Measurements from ENCODE around the gene ADI1.
"Not testable (repeated sequence)": the region's sequence is repeated elsewhere in the genome, so short reads cannot be mapped to it uniquely, and the experiment has no call there.

The ADI1 gene

DNA sequence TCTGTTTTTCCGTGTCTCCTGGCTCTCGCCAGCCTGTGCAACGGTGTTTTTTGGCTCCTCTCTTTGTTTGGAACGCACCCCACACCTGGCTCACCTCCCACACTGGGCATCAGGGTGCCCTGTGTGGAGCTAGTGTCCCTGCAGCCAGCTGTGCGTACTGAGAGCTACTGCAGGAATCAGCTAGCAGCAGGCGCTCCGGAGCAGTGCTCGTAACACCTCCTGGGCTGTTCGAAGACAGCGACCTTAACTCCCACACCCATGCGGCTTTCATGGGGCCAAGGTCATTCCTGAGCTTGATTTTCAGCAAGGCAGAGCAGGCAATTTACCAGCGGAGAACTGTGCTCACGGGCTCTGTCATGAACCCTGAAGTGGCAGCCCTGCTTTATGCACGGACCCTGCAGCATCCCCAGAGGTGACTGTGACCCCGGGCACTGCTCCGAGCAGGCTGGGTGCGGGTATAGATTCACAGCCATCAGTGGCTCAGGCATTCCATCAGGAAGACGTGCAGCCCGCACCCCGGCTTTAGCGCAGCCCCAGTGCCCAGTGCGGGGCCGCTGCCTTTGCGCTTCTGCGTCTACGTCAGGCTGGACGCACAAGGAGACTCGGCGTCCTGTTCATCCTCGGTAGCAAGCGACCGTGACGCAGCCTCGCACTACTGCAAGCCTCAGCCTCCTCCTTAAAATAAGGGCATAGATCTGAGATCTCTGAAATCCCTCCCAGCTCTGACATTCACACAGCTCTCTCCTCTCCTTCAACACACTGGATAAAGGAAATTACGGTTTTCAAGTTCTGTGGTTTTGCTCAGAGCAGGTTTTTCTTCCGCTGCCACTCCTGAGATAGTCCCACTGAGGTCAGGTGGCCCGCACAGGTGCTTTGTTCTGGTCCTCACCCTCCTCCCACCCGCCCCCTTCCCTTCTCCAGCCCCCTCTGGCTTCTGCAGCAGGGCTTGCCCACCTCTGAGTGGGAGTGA is 58.2 kb downstream of the ADI1 start:
- DNase-seq, result no peak

- no peak for DNase-seq
Observed at GRCh38 chr2:3460156-3460555, 59.2 kb downstream of the ADI1 start.

DNA sequence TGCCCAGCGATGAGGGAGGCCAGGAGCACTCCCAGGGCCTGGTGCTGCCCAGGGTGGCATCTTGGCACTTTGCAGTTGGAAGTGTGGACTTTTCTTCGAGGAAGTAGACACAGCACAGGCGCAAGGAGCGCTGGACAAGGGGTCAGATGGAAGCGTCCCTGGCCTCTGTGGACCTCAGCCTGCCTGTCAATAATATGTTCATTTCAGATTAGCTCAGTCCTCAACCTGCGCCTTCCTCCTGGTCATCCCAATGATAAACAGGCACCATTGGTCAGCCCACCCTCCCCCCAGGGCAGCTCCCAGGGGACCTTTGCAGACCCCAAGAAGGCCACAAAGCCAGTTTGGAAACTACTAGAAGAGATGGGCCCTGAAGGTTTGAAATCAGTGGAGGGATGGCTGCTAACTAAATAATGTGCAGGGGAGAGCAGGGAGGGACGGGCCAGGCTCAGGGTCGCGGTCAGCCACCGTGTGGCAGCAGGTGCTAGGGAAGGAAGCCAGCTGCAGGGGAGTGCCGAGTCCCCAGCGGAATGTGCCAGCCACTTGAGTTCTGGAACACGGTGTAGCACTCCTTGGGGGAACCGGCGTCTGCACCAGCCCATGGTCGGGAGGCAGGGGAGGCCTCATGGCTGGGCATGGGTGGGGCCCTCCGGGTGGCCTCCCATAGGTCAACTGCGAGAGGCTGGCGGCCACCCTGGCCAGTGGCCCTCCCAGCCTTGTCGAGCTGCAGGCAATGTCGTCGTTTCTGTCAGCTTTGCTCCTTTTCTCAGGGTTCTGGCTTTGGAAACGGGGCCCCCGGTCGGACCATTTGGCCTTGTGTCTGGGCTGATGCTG is 59.9 kb downstream of the ADI1 start:
- no peak for DNase-seq

- no peak for DNase-seq
Observed at GRCh38 chr2:3458396-3459184, 60.7 kb downstream of the ADI1 start.

DNA sequence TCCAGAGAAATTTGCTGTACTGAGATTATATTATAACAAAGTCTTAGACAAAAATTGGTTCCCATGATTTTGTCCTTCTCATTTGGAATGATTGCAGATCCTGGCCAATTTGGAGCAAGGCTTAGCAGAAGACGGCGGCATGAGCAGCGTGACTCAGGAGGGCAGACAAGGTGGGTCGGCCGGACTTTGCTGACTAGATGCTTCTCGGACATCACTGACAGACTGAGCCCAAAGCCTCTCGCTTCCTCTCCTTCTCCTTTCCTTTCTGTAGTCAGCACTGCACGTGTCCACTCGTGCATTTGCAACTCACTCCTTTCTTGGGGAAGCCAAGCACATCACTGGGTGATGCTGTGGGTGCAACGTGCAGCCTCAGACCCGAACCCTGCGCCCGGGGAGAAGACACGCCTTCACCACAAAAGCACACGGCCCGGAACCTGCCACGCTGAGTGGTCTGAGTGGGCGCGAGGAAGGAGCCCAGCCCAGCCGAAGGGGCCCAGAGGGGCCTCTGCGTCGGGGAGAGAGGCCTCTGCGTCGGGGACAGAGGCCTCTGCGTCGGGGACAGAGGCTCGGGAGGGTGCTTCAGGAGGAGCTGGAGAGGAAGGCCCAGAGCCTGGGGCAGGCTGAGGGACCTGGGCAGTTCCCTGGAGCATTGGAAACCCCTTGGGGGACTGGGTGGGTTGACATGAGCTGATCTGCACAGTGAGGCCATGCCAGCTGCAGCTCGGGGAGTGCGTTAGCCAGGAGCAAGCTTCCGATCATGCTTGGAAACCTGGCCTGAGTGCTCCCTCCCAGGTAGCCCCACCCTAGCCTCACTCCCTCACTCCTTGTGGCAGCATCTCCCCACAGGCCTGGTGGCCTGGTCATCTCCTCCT is 61.6 kb downstream of the ADI1 start:
- no peak for DNase-seq

DNA sequence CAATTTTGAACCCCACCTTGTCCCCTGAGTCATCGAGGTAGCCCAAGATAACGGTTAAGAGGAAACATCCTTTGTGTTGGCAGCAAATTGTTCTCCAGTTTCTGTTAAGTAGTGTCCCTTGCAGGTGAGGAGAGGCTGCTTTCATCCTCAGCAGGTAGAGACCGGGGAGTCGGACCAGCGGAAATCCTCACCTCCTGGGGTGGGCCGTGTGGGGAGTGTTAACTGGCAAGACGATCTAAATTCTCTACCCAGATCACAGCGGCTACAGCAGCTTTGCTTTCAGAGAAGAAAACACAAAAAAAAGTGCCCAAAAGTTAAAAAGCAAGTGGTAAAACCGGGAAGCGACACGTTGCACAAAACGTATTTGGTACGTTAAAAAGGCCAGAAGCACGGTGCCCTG is 63.2 kb downstream of the ADI1 start:
- DNase-seq, result no peak

- DNase-seq, result no peak
Observed at GRCh38 chr2:3454802-3455201, 64.5 kb downstream of the ADI1 start.

DNA sequence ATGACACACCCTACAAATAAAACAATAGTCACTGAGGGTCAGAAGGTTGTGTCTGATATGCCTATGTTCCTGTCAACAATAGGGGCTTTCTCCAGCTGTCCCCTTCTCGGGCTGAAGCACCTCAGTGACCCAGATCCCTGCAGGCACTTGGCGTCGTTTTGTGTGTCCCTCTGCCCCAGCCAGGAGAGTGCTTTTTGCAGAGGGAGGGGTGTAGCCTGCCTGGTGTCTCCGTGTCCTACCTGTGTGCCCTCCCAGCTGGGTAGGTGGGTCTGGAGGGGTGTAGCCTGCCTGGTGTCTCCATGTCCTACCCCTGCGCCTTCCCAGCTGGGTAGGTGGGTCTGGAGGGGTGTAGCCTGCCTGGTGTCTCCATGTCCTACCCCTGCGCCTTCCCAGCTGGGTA is 65.3 kb downstream of the ADI1 start:
- not testable (repeated sequence) for DNase-seq

DNA sequence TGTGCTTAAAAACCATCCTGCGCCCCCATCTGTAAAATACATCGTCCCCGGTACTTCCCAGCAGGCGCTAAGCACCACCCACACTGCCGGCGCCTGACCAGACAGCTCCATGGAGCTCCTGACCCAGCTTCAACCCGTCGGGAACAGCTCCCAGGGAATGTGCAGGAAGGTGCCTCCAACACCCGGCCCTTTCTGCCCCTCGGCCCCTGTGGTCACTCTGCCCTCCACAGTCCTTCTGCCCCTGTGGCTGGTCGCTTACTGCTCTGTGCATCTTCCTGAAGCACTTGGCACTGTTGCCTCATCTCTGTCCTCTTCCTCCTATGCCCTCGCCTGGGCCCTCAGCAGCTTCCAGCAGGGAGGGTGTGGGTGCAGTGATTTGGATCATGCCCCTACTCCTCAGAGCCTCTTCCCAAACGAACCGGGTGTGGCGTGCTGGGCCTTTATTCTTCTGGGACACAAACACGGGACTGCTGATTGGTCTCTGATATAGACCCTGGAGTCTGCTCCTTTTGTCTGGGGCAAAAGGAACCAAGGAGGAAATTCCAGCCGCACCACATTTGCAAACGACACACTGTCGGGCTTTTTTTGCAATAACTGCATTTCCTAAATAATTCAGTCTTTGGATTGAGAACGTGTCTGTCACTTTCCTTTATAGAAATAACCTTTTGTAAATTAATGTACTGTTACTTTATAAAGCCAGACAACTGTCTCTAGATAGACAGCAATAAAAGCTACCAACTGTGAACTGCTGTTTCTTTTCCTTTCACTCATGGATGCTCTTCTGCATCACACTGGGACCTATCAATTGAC is 65.9 kb downstream of the ADI1 start:
- no peak for DNase-seq

DNA sequence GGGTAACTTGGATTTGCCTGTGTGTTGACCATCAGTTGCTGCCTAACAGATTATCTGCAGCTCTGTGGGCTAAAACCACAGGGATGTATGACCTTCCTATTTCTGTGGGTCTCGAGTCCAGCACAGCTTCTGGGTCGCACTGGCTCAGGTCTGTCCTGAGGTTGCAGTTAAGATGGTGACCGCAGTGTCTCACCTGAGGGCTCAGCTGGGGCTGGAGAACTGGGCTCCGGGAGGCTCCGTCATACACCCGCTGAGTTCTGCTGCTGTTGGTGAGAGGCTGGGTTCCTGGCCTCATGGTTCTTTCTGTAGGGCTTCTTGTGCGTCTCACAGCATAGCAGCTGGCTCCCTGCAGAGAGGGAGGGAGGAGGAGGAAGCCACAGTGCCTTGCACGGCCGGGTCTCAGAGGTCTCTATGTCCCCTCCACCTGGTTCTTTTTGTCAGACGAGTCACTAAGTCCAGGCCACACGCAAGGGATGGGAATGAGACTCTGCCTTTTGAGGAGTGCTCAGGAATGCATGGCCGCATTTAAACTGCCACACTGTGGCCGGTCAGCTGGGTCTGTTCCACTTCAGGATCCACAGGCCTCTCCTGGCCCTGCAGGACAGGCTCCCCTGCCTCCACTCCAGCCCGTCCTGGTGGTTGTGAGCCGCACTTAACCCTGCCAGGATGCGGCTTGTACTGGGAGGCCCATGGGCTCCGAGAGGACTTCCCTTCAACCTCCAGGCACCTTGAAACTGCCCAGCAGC is 67.2 kb downstream of the ADI1 start:
- no peak for DNase-seq

GRCh38 chr2:3451169-3451568 is 68.2 kb downstream of the ADI1 start:
- DNase-seq, result no peak

GRCh38 chr2:3450385-3451010 is 68.8 kb downstream of the ADI1 start:
- no peak for DNase-seq

- DNase-seq, result no peak
Observed at GRCh38 chr2:3449936-3450335, 69.4 kb downstream of the ADI1 start.

GRCh38 chr2:3449086-3449485 is 70.2 kb downstream of the ADI1 start:
- DNase-seq, result no peak

GRCh38 chr2:3448441-3448911 is 70.9 kb downstream of the ADI1 start:
- DNase-seq, result not testable (repeated sequence)

- DNase-seq, result no peak
Observed at GRCh38 chr2:3447789-3448317, 71.5 kb downstream of the ADI1 start.
